Measurements from ENCODE around the gene TSPAN10. TPM values are rescaled to one million over a fixed set of nuclear protein-coding genes. Genes with fewer than 3 reads are reported as not detected.
A peak's percentile ranks its signal among the peaks of the same experiment; 100 is the strongest.

The TSPAN10 gene
- total and polyA plus RNA-seq, 2 of the 13 experiments (the other 11 are each of a cell fraction or from before 2014, with no cell fraction given), result 0.54 to 0.75 TPM

DNA sequence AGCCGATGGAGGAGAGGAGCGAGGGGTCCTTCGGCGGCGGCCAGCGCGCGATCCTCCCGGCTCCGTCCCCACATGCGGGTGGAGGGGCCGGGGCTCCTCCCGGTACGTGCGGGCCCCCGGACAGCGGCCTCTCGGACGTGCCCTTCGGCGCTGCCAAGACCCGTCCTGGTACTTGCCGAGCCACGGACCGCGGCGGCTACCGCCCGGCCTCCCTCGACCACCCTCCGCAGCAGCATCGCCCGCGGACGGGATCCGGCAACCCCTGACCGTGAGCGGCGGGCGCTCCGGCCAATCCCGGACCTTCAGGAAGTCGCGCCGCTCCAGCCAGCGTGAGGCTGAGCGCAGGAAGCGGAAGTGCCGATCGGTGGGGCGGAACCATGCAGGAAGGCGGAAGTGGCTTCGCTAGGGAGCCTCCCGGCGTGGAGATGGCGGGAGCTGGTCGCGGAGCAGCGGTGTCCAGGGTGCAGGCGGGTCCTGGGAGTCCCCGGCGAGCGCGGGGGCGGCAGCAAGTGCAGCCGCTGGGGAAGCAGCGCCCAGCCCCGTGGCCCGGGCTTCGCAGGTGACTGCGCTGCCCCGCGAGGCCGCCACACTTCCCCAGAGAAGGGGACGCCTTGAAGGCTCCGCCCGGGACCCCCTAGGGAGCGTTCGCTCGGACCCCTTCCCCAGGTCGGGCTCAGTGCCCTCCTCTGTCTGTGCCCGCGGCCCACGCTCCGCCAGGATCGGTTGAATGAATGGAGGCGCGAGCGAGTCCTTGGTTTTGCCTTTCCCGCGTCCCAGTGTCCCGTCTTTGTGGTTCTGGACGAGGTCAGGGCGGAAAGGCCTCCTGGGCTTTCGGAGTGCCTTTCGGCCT is 29.6 kb downstream of the TSPAN10 start, which contains the start of the genes CCDC137 and OXLD1 (continued):
- TF ChIP-seq, protein P1, sequence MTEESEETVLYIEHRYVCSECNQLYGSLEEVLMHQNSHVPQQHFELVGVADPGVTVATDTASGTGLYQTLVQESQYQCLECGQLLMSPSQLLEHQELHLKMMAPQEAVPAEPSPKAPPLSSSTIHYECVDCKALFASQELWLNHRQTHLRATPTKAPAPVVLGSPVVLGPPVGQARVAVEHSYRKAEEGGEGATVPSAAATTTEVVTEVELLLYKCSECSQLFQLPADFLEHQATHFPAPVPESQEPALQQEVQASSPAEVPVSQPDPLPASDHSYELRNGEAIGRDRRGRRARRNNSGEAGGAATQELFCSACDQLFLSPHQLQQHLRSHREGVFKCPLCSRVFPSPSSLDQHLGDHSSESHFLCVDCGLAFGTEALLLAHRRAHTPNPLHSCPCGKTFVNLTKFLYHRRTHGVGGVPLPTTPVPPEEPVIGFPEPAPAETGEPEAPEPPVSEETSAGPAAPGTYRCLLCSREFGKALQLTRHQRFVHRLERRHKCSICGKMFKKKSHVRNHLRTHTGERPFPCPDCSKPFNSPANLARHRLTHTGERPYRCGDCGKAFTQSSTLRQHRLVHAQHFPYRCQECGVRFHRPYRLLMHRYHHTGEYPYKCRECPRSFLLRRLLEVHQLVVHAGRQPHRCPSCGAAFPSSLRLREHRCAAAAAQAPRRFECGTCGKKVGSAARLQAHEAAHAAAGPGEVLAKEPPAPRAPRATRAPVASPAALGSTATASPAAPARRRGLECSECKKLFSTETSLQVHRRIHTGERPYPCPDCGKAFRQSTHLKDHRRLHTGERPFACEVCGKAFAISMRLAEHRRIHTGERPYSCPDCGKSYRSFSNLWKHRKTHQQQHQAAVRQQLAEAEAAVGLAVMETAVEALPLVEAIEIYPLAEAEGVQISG (CRISPR knock-in tag; IDR thresholded peaks at IDR 0.05), result peak; percentile 98
- TF ChIP-seq, protein P2, sequence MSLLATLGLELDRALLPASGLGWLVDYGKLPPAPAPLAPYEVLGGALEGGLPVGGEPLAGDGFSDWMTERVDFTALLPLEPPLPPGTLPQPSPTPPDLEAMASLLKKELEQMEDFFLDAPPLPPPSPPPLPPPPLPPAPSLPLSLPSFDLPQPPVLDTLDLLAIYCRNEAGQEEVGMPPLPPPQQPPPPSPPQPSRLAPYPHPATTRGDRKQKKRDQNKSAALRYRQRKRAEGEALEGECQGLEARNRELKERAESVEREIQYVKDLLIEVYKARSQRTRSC (CRISPR knock-in tag; IDR thresholded peaks at IDR 0.05; ENCODE audit: low read depth), result no peak; the same call in 1 of the 2 replicates
- TF ChIP-seq ZNF383 (CRISPR knock-in tag; IDR thresholded peaks at IDR 0.05; ENCODE audit: borderline replicate concordance) (peak; percentile 85), ZSCAN29 (CRISPR knock-in tag; conservative IDR thresholded peaks at IDR 0.05) (peak; percentile 83; the same call in 1 of the 2 replicates), KMT2A (CRISPR knock-in tag; IDR thresholded peaks at IDR 0.05) (peak; percentile 98), CCAR2 (optimal IDR thresholded peaks at IDR 0.05; ENCODE audit: low read depth, low read length) (no peak), HNF4G (IDR thresholded peaks at IDR 0.05; ENCODE audit: borderline replicate concordance, low read depth, low read length) (0 out of 2 replicates have a peak, but pooled peaks have one; percentile 4), HNF4G (CRISPR knock-in tag; IDR thresholded peaks at IDR 0.05; ENCODE audit: borderline replicate concordance, low read depth) (no peak), PHF20 (CRISPR knock-in tag; IDR thresholded peaks at IDR 0.05) (peak; percentile 99), TSC22D2 (CRISPR knock-in tag; IDR thresholded peaks at IDR 0.05; ENCODE audit: borderline replicate concordance) (peak; percentile 41; the same call in 1 of the 2 replicates), RBM39 (IDR thresholded peaks at IDR 0.05; ENCODE audit: low read depth, low read length, poor library complexity, severe bottlenecking) (peak; percentile 82), YEATS2 (CRISPR knock-in tag; IDR thresholded peaks at IDR 0.05; ENCODE audit: borderline replicate concordance) (peak; percentile 94), MYNN (CRISPR knock-in tag; IDR thresholded peaks at IDR 0.05; ENCODE audit: low read depth) (no peak; the same call in 1 of the 2 replicates), ZNF672 (CRISPR knock-in tag; IDR thresholded peaks at IDR 0.05) (peak; percentile 83), ZNF530 (CRISPR knock-in tag; IDR thresholded peaks at IDR 0.05; ENCODE audit: low read depth) (peak; percentile 63; the same call in 1 of the 2 replicates), KAT8 (CRISPR knock-in tag; IDR thresholded peaks at IDR 0.05) (peak; percentile 99), TP53 (CRISPR knock-in tag; conservative IDR thresholded peaks at IDR 0.05) (no peak)
- TF ChIP-seq, protein P3, sequence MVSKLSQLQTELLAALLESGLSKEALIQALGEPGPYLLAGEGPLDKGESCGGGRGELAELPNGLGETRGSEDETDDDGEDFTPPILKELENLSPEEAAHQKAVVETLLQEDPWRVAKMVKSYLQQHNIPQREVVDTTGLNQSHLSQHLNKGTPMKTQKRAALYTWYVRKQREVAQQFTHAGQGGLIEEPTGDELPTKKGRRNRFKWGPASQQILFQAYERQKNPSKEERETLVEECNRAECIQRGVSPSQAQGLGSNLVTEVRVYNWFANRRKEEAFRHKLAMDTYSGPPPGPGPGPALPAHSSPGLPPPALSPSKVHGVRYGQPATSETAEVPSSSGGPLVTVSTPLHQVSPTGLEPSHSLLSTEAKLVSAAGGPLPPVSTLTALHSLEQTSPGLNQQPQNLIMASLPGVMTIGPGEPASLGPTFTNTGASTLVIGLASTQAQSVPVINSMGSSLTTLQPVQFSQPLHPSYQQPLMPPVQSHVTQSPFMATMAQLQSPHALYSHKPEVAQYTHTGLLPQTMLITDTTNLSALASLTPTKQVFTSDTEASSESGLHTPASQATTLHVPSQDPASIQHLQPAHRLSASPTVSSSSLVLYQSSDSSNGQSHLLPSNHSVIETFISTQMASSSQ (IDR thresholded peaks at IDR 0.05; ENCODE audit: low read depth), result no peak
- TF ChIP-seq, protein P3 (CRISPR knock-in tag; IDR thresholded peaks at IDR 0.05; ENCODE audit: borderline replicate concordance), result peak; percentile 53; the same call in 1 of the 2 replicates
- TF ChIP-seq, protein P4, sequence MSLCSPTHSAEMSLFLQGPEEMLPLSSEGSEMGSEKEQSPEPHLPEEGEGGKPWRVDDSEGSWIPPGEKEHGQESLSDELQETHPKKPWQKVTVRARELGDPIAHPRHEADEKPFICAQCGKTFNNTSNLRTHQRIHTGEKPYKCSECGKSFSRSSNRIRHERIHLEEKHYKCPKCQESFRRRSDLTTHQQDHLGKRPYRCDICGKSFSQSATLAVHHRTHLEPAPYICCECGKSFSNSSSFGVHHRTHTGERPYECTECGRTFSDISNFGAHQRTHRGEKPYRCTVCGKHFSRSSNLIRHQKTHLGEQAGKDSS (CRISPR knock-in tag; IDR thresholded peaks at IDR 0.05; ENCODE audit: borderline replicate concordance, low read depth), result peak; percentile 15

All from HepG2 (cell line).